Keratinocyte (primary cell): ENCODE measurements around the gene ATP2B2. TPM values are rescaled to one million over a fixed set of nuclear protein-coding genes. Genes with fewer than 3 reads are reported as not detected.

Experiments used
- DNase-seq: peaks from one replicate; pipeline ENCODE4 v3.0.0-alpha.2; 2011; ENCODE audit warnings: low read depth, missing footprints, low spot score
- FAIRE-seq: peaks from 2 replicates; lab custom pipeline; 2011; peaks lifted over from hg19 to GRCh38; lab: Jason Lieb, UNC
- H2AFZ ChIP-seq: 2 replicates; pipeline ENCODE4 v1.6.0; 2012; ENCODE audit warnings: low read length, control low read depth, inconsistent platforms; ENCODE audit not compliant: control insufficient read depth
- H3K27ac ChIP-seq: 2 replicates; pipeline ENCODE4 v1.5.1; 2011; ENCODE audit warnings: low read length; ENCODE audit not compliant: control insufficient read depth, insufficient read depth
- H3K27me3 ChIP-seq: 3 replicates; pipeline ENCODE4 v1.6.0; 2011; ENCODE audit warnings: low read length; ENCODE audit not compliant: control insufficient read depth, insufficient read depth; ENCODE audit errors: extremely low read depth
- H3K36me3 ChIP-seq, 2 experiments: 2 replicates in 1 of 2; 3 replicates in 1 of 2; pipeline ENCODE4 v1.5.1; 2011; ENCODE audit warnings: low read length in 2 of 2, mild to moderate bottlenecking in 1 of 2; ENCODE audit not compliant: control insufficient read depth in 2 of 2, insufficient read depth in 2 of 2; ENCODE audit errors: extremely low read depth in 1 of 2
- H3K4me1 ChIP-seq: 3 replicates; pipeline ENCODE4 v1.5.1; 2011; ENCODE audit warnings: low read length; ENCODE audit not compliant: control insufficient read depth, insufficient read depth; ENCODE audit errors: extremely low read depth
- H3K4me2 ChIP-seq: 3 replicates; pipeline ENCODE4 v1.6.0; 2011; ENCODE audit warnings: low read depth, low read length; ENCODE audit not compliant: control insufficient read depth, insufficient read depth; ENCODE audit errors: extremely low read depth
- H3K4me3 ChIP-seq, 3 experiments: fragments of 200-600 bp in 1 of 3; sonication (generic) in 1 of 3; 2 replicates in 2 of 3; 3 replicates in 1 of 3; pipeline ENCODE4 v1.5.1; 2011 to 2016; ENCODE audit warnings: low read length in 3 of 3, mild to moderate bottlenecking in 3 of 3, control low read depth in 2 of 3, inconsistent platforms in 1 of 3, low read depth in 1 of 3, mixed read lengths in 1 of 3, mixed run types in 1 of 3, moderate library complexity in 1 of 3; ENCODE audit not compliant: control insufficient read depth in 2 of 3, insufficient read depth in 2 of 3; ENCODE audit errors: extremely low read depth in 1 of 3
- H3K79me2 ChIP-seq: 2 replicates; pipeline ENCODE4 v1.6.0; 2012; ENCODE audit warnings: low read length; ENCODE audit not compliant: control insufficient read depth, insufficient read depth
- H3K9ac ChIP-seq: 3 replicates; pipeline ENCODE4 v1.6.0; 2011; ENCODE audit warnings: low read length; ENCODE audit not compliant: control insufficient read depth, insufficient read depth; ENCODE audit errors: extremely low read depth
- H3K9me1 ChIP-seq: 3 replicates; pipeline ENCODE4 v1.6.0; 2011; ENCODE audit warnings: low read length; ENCODE audit not compliant: control insufficient read depth, insufficient read depth; ENCODE audit errors: extremely low read depth
- H3K9me3 ChIP-seq: 2 replicates; pipeline ENCODE4 v1.5.1; 2012; ENCODE audit warnings: low read depth, low read length; ENCODE audit not compliant: control insufficient read depth
- H4K20me1 ChIP-seq: 3 replicates; pipeline ENCODE4 v1.6.0; 2011; ENCODE audit warnings: low read length; ENCODE audit not compliant: control insufficient read depth, insufficient read depth; ENCODE audit errors: extremely low read depth
- EZH2 ChIP-seq: IDR thresholded peaks from one replicate; pipeline ENCODE4 v1.6.1; 2012; ENCODE audit warnings: inconsistent platforms, mild to moderate bottlenecking, low read length, moderate library complexity
- dilution Hi-C: fragments of 300-500 bp; cut with MboI; formaldehyde crosslinking; loops from one replicate; pipeline ENCODE4 v1.7.0; 2020; ENCODE audit warnings: low sequenced_read_pairs; ENCODE audit not compliant: extremely low pct_ligation_motif_present
- polyA plus RNA-seq, 5 experiments: library from polyadenylated mRNA; depleted of rRNA in 3 of 5; stranded (reverse) in 3 of 5; stranded (forward) in 1 of 5; unstranded in 1 of 5; fragments of >200 nt; gene quantifications; 1 replicate in 1 of 5; 2 replicates in 3 of 5; 3 replicates in 1 of 5; pipeline versions ENCODE4 v1.2.1 to v1.2.3, GENCODE V29; 2011 to 2012; ENCODE audit warnings: missing spikeins in 2 of 5, low read depth in 1 of 5, low replicate concordance in 1 of 5
- TF ChIP-seq, protein P1 (sequence below), 3 experiments: IDR thresholded peaks in 1 of 3; conservative IDR thresholded peaks in 1 of 3; optimal IDR thresholded peaks in 1 of 3; 2 replicates in 2 of 3; 3 replicates in 1 of 3; pipeline versions ENCODE3 to v1.5.1; 2011; ENCODE audit warnings: low read length in 3 of 3, mild to moderate bottlenecking in 3 of 3, moderate library complexity in 2 of 3, control low read depth in 1 of 3, inconsistent platforms in 1 of 3; ENCODE audit not compliant: insufficient read depth in 2 of 3; ENCODE audit errors: extremely low read depth in 1 of 3

ATP2B2 gene
- polyA plus RNA-seq, 1 donor (not counting 4 experiments of a cell fraction or from before 2014, with no cell fraction given), result not detected

GRCh38 chr3:10532939-10533736, 27.8 kb upstream of the ATP2B2 start:
- H3K9me1 ChIP-seq, result no peaks in the 10 kb centered on the region
- FAIRE-seq (no peak), DNase-seq (no peak)
- no peaks in the 10 kb centered on the region for H3K4me1 ChIP-seq
- H4K20me1 ChIP-seq, result no peaks in the 10 kb centered on the region
- no peak overlapping the region for H2AFZ ChIP-seq
- TF ChIP-seq EZH2, result no peak
- TF ChIP-seq, protein P1, sequence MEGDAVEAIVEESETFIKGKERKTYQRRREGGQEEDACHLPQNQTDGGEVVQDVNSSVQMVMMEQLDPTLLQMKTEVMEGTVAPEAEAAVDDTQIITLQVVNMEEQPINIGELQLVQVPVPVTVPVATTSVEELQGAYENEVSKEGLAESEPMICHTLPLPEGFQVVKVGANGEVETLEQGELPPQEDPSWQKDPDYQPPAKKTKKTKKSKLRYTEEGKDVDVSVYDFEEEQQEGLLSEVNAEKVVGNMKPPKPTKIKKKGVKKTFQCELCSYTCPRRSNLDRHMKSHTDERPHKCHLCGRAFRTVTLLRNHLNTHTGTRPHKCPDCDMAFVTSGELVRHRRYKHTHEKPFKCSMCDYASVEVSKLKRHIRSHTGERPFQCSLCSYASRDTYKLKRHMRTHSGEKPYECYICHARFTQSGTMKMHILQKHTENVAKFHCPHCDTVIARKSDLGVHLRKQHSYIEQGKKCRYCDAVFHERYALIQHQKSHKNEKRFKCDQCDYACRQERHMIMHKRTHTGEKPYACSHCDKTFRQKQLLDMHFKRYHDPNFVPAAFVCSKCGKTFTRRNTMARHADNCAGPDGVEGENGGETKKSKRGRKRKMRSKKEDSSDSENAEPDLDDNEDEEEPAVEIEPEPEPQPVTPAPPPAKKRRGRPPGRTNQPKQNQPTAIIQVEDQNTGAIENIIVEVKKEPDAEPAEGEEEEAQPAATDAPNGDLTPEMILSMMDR (optimal IDR thresholded peaks at IDR 0.05 in 1 of 3, IDR thresholded peaks at IDR 0.05 in 1 of 3, conservative IDR thresholded peaks at IDR 0.05 in 1 of 3; ENCODE audit: extremely low read depth in 1 of 3, insufficient read depth in 2 of 3, low read length in 3 of 3), result no peak
- H3K27me3 ChIP-seq, result peaks cover 2% of the 10 kb centered on the region
- no peak overlapping the region for H3K4me2 ChIP-seq
- no peaks in the 10 kb centered on the region for H3K9me3 ChIP-seq
- no peaks in the 10 kb centered on the region for H3K79me2 ChIP-seq
- no peak overlapping the region for H3K27ac ChIP-seq
- dilution Hi-C loops, result no loop called here
- no peak overlapping the region for H3K4me3 ChIP-seq
- no peaks in the 10 kb centered on the region for H3K36me3 ChIP-seq
- H3K9ac ChIP-seq, result no peak overlapping the region

DNA sequence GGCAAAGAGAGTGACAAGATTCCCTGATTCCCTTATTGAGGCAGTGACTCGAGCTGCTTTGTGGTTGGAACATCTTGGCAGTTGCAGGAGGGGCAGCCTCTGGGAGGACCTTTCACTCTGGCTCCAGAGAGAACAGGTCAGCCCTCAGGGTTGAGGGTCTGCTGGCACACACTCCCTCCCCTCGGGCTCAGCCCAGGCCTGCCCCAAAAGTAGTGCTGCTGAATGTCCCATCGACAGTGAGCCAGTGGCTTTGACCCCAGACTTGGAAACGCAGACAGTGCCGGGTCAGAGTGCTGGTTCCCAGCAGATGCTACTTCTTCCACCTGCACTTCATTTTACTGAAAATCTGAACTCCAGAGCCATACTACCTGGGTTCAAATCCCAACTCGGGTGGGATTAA, 25.6 kb upstream of the ATP2B2 start:
- dilution Hi-C loops, result no loop called here
- no peak overlapping the region for H2AFZ ChIP-seq
- H3K9me3 ChIP-seq, result no peaks in the 10 kb centered on the region
- H3K4me2 ChIP-seq, result no peak overlapping the region
- no peak overlapping the region for H3K4me3 ChIP-seq
- H3K27ac ChIP-seq, result no peak overlapping the region
- H3K4me1 ChIP-seq, result no peaks in the 10 kb centered on the region
- DNase-seq, result no peak
- H3K79me2 ChIP-seq, result no peaks in the 10 kb centered on the region
- H3K9ac ChIP-seq, result no peak overlapping the region
- no peaks in the 10 kb centered on the region for H3K9me1 ChIP-seq
- FAIRE-seq, result no peak
- H4K20me1 ChIP-seq, result no peaks in the 10 kb centered on the region
- H3K36me3 ChIP-seq, result no peaks in the 10 kb centered on the region
- no peak for TF ChIP-seq EZH2
- TF ChIP-seq, protein P1 (optimal IDR thresholded peaks at IDR 0.05 in 1 of 3, IDR thresholded peaks at IDR 0.05 in 1 of 3, conservative IDR thresholded peaks at IDR 0.05 in 1 of 3; ENCODE audit: extremely low read depth in 1 of 3, insufficient read depth in 2 of 3, low read length in 3 of 3), result no peak
- peaks cover 5% of the 10 kb centered on the region for H3K27me3 ChIP-seq
